SK-N-SH treated with all-trans-retinoic acid at 6 μM for 48 hours (cell line): ENCODE data around the gene WDR55.
"Not testable (repeated sequence)": the region's sequence is repeated elsewhere in the genome, so short reads cannot be mapped to it uniquely, and the experiment has no call there.

Experiments
- ATAC-seq: fragments of 200-7000 bp; cut with Tn5 transposase; 3 replicates; pipeline ENCODE4 v1.9.1; 2020; ENCODE audit warnings: mild to moderate bottlenecking, moderate library complexity
- ARNTL ChIP-seq: fragments of 450-650 bp; formaldehyde crosslinking; IDR thresholded peaks from 2 replicates; pipeline ENCODE4 v1.5.0; 2020; ENCODE audit warnings: low read depth, mild to moderate bottlenecking, moderate library complexity, borderline replicate concordance
- BACH2 ChIP-seq: fragments of 250-450 bp; sonication (Bioruptor Pico); IDR thresholded peaks from 2 replicates; pipeline ENCODE4 v1.9.0; 2021; ENCODE audit warnings: mild to moderate bottlenecking, borderline replicate concordance
- CSDC2 ChIP-seq: fragments of 250-450 bp; sonication (Bioruptor Pico); IDR thresholded peaks from 2 replicates; pipeline ENCODE4 v1.5.0; 2020; ENCODE audit warnings: mild to moderate bottlenecking, moderate library complexity
- CSRNP3 ChIP-seq: fragments of 250-450 bp; sonication (Bioruptor Pico); IDR thresholded peaks from 2 replicates; pipeline ENCODE4 v1.5.1; 2021; ENCODE audit warnings: mild to moderate bottlenecking, moderate library complexity
- ESRRG ChIP-seq: fragments of 250-450 bp; sonication (Bioruptor Pico); IDR thresholded peaks from 2 replicates; pipeline ENCODE4 v1.6.1; 2021; ENCODE audit warnings: mild to moderate bottlenecking
- GLIS3 ChIP-seq: fragments of 250-450 bp; sonication (Bioruptor Pico); IDR thresholded peaks from 2 replicates; pipeline ENCODE4 v1.5.0; 2020; ENCODE audit warnings: mild to moderate bottlenecking, moderate library complexity
- ISL1 ChIP-seq: fragments of 250-450 bp; sonication (Bioruptor Pico); IDR thresholded peaks from 2 replicates; pipeline ENCODE4 v2.1.2; 2022; ENCODE audit warnings: mild to moderate bottlenecking, moderate library complexity
- OSR1 ChIP-seq: fragments of 250-450 bp; sonication (Bioruptor Pico); IDR thresholded peaks from 2 replicates; pipeline ENCODE4 v1.8.0; 2022; ENCODE audit warnings: moderate library complexity, mild to moderate bottlenecking, inconsistent platforms
- PATZ1 ChIP-seq: fragments of 250-450 bp; sonication (Bioruptor Pico); IDR thresholded peaks from 2 replicates; pipeline ENCODE4 v1.8.0; 2020; ENCODE audit warnings: mild to moderate bottlenecking, moderate library complexity, borderline replicate concordance
- POU6F1 ChIP-seq: fragments of 250-450 bp; sonication (Bioruptor Pico); IDR thresholded peaks from 2 replicates; pipeline ENCODE4 v1.8.0; 2021; ENCODE audit warnings: low read depth, mild to moderate bottlenecking, moderate library complexity, borderline replicate concordance
- PPARA ChIP-seq: fragments of 250-450 bp; sonication (Bioruptor Pico); IDR thresholded peaks from 2 replicates; pipeline ENCODE4 v1.5.0; 2020; ENCODE audit warnings: mild to moderate bottlenecking, borderline replicate concordance
- RARB ChIP-seq: fragments of 250-450 bp; sonication (Bioruptor Pico); IDR thresholded peaks from 2 replicates; pipeline ENCODE4 v1.8.0; 2021; ENCODE audit warnings: mild to moderate bottlenecking, moderate library complexity
- SNAI2 ChIP-seq: fragments of 250-450 bp; sonication (Bioruptor Pico); IDR thresholded peaks from 2 replicates; pipeline ENCODE4 v1.5.0; 2020; ENCODE audit warnings: mild to moderate bottlenecking, moderate library complexity
- TCF4 ChIP-seq: fragments of 250-450 bp; sonication (Bioruptor Pico); IDR thresholded peaks from 2 replicates; pipeline ENCODE4 v1.8.0; 2021; ENCODE audit warnings: mild to moderate bottlenecking, moderate library complexity, borderline replicate concordance
- TOX ChIP-seq: fragments of 250-450 bp; sonication (Bioruptor Pico); IDR thresholded peaks from 2 replicates; pipeline ENCODE4 v1.8.0; 2021; ENCODE audit warnings: mild to moderate bottlenecking, moderate library complexity, borderline replicate concordance
- TSHZ2 ChIP-seq: fragments of 250-450 bp; sonication (Bioruptor Pico); IDR thresholded peaks from 2 replicates; pipeline ENCODE4 v1.5.0; 2020; ENCODE audit warnings: mild to moderate bottlenecking, moderate library complexity
- ZC3H10 ChIP-seq: fragments of 250-450 bp; sonication (Bioruptor Pico); IDR thresholded peaks from 2 replicates; pipeline ENCODE4 v1.5.1; 2021; ENCODE audit warnings: mild to moderate bottlenecking, moderate library complexity
- ZFP3 ChIP-seq: fragments of 250-450 bp; sonication (Bioruptor Pico); IDR thresholded peaks from 2 replicates; pipeline ENCODE4 v1.5.0; 2020; ENCODE audit warnings: mild to moderate bottlenecking, moderate library complexity
- ZFP30 ChIP-seq: fragments of 450-650 bp; formaldehyde crosslinking; IDR thresholded peaks from 2 replicates; pipeline ENCODE4 v1.5.0; 2022; ENCODE audit warnings: mild to moderate bottlenecking, moderate library complexity
- ZNF565 ChIP-seq: fragments of 450-650 bp; formaldehyde crosslinking; conservative IDR thresholded peaks from 2 replicates; pipeline ENCODE4 v1.5.0; 2020; ENCODE audit warnings: low read depth, mild to moderate bottlenecking, moderate library complexity
- ZNF70 ChIP-seq: fragments of 450-650 bp; formaldehyde crosslinking; IDR thresholded peaks from 2 replicates; pipeline ENCODE4 v1.5.0; 2020; ENCODE audit warnings: mild to moderate bottlenecking, moderate library complexity
- ZNF8 ChIP-seq: fragments of 450-650 bp; formaldehyde crosslinking; IDR thresholded peaks from 2 replicates; pipeline ENCODE4 v1.5.0; 2020; ENCODE audit warnings: mild to moderate bottlenecking, moderate library complexity

The WDR55 gene

GRCh38 chr5:140642718-140643117 is 22.0 kb upstream of the WDR55 start (continued):
- TF ChIP-seq PATZ1 (CRISPR knock-in tag) (no peak), PPARA (CRISPR knock-in tag) (no peak), ZC3H10 (CRISPR knock-in tag) (no peak), ISL1 (CRISPR knock-in tag) (no peak)

- ATAC-seq, result peak; percentile 36
Observed at GRCh38 chr5:140647042-140647419, 17.7 kb upstream of the WDR55 start.

GRCh38 chr5:140658870-140659269 is 5.8 kb upstream of the WDR55 start:
- no peak for TF ChIP-seq PATZ1 (CRISPR knock-in tag)
- TF ChIP-seq CSRNP3 (CRISPR knock-in tag), result no peak
- no peak for TF ChIP-seq ARNTL (CRISPR knock-in tag)
- TF ChIP-seq CSDC2, result no peak
- TF ChIP-seq ZFP30, result no peak
- TF ChIP-seq ZC3H10 (CRISPR knock-in tag), result no peak
- no peak for TF ChIP-seq OSR1 (CRISPR knock-in tag)
- TF ChIP-seq ESRRG (CRISPR knock-in tag), result no peak
- no peak for TF ChIP-seq ZNF8 (CRISPR knock-in tag)
- TF ChIP-seq GLIS3 (CRISPR knock-in tag), result no peak
- TF ChIP-seq ISL1 (CRISPR knock-in tag), result no peak
- TF ChIP-seq POU6F1 (CRISPR knock-in tag), result no peak
- no peak for TF ChIP-seq RARB
- TF ChIP-seq PPARA (CRISPR knock-in tag), result no peak
- TF ChIP-seq ZNF565 (CRISPR knock-in tag), result no peak
- no peak for TF ChIP-seq SNAI2 (CRISPR knock-in tag)
- TF ChIP-seq TCF4 (CRISPR knock-in tag), result no peak
- ATAC-seq, result no peak

More at GRCh38 chr5:140647042-140647419, 17.7 kb upstream of the WDR55 start:
- TF ChIP-seq RARB, result no peak
- no peak for TF ChIP-seq ZNF70 (CRISPR knock-in tag)
- no peak for TF ChIP-seq TOX (CRISPR knock-in tag)
- no peak for TF ChIP-seq OSR1 (CRISPR knock-in tag)
- TF ChIP-seq ZNF8 (CRISPR knock-in tag), result no peak
- TF ChIP-seq ARNTL (CRISPR knock-in tag), result no peak

GRCh38 chr5:140660371-140660770 is 4.3 kb upstream of the WDR55 start:
- ATAC-seq, result not testable (repeated sequence)

GRCh38 chr5:140664030-140664358 is 710 bp upstream of the WDR55 start:
- no peak for ATAC-seq
- no peak for TF ChIP-seq ZC3H10 (CRISPR knock-in tag)
- TF ChIP-seq OSR1 (CRISPR knock-in tag), result no peak
- no peak for TF ChIP-seq GLIS3 (CRISPR knock-in tag)
- no peak for TF ChIP-seq TCF4 (CRISPR knock-in tag)
- TF ChIP-seq BACH2, result no peak
- no peak for TF ChIP-seq ZFP3
- TF ChIP-seq TOX (CRISPR knock-in tag), result no peak
- TF ChIP-seq ARNTL (CRISPR knock-in tag), result no peak
- no peak for TF ChIP-seq POU6F1 (CRISPR knock-in tag)
- TF ChIP-seq CSDC2, result no peak
- no peak for TF ChIP-seq TSHZ2 (CRISPR knock-in tag)
- TF ChIP-seq, all 23 proteins: peak for 0

- not testable (repeated sequence) for ATAC-seq
Observed at GRCh38 chr5:140671035-140671434, 6.3 kb downstream of the WDR55 start.
